Caco-2 (cell line): ENCODE measurements around the gene MARS1. TPM values are rescaled to one million over a fixed set of nuclear protein-coding genes. Genes with fewer than 3 reads are reported as not detected.
A peak's percentile ranks its signal among the peaks of the same experiment; 100 is the strongest.

Source experiments
- BruUV-seq: library from RNA; stranded (reverse); fragments of 400-500 nt; replicated peaks from 2 replicates; lab custom pipeline; 2021; lab: Mats Ljungman, UMichigan
- CTCF ChIA-PET: fragments of 300-600 bp; sonication (Branson Sonifier 250); formaldehyde crosslinking; loops from one replicate; lab custom pipeline; 2022; ENCODE audit warnings: antibody characterized with exemption; lab: Charles Lee
- POLR2A ChIA-PET: fragments of 300-600 bp; sonication (Branson Sonifier 250); formaldehyde crosslinking; loops from one replicate; lab custom pipeline; 2022; ENCODE audit warnings: antibody characterized with exemption; lab: Charles Lee
- DNase-seq, 2 experiments: peaks; one replicate each; pipeline versions ENCODE4 v3.0.0 to v3.0.0-alpha.2; 2020 to 2022
- H3K27me3 ChIP-seq: replicated peaks from 2 replicates; pipeline ENCODE4 v1.6.0; 2011; ENCODE audit warnings: low read length; ENCODE audit not compliant: control insufficient read depth, insufficient read depth
- H3K36me3 ChIP-seq: 2 replicates; pipeline ENCODE4 v1.5.1; 2011; ENCODE audit warnings: low read length; ENCODE audit not compliant: control insufficient read depth, insufficient read depth
- H3K4me1 ChIP-seq: fragments of 250-450 bp; sonication (Bioruptor Pico); 2 replicates; pipeline ENCODE4 v1.5.1; 2020; ENCODE audit warnings: mild to moderate bottlenecking
- H3K4me3 ChIP-seq: 2 replicates; pipeline ENCODE4 v1.5.1; 2011; ENCODE audit warnings: low read depth, mild to moderate bottlenecking, control low read depth, low read length
- H3K9me3 ChIP-seq: fragments of 250-450 bp; sonication (Bioruptor Pico); 2 replicates; pipeline ENCODE4 v1.5.1; 2020; ENCODE audit warnings: mild to moderate bottlenecking, moderate library complexity
- H3K27ac Mint-ChIP-seq: one replicate; pipeline ENCODE4 v1.8.0; 2022; ENCODE audit warnings: mixed read lengths; ENCODE audit not compliant: unreplicated experiment
- H3K27me3 Mint-ChIP-seq: one replicate; pipeline ENCODE4 v1.8.0; 2022; ENCODE audit warnings: mixed read lengths; ENCODE audit not compliant: insufficient read depth, unreplicated experiment
- H3K36me3 Mint-ChIP-seq: one replicate; pipeline ENCODE4 v1.8.0; 2022; ENCODE audit warnings: mild to moderate bottlenecking, mixed read lengths; ENCODE audit not compliant: insufficient read depth, unreplicated experiment
- H3K4me1 Mint-ChIP-seq: one replicate; pipeline ENCODE4 v1.8.0; 2022; ENCODE audit warnings: low read depth, mixed read lengths; ENCODE audit not compliant: unreplicated experiment
- H3K4me3 Mint-ChIP-seq: one replicate; pipeline ENCODE4 v1.8.0; 2022; ENCODE audit warnings: mild to moderate bottlenecking, moderate library complexity, mixed read lengths; ENCODE audit not compliant: unreplicated experiment
- H3K9me3 Mint-ChIP-seq: one replicate; pipeline ENCODE4 v1.8.0; 2022; ENCODE audit warnings: mixed read lengths; ENCODE audit not compliant: unreplicated experiment
- intact Hi-C: fragments of 100-400 bp; cut with micrococcal nuclease; formaldehyde crosslinking; loops from one replicate; pipeline ENCODE4 v1.10.0; 2022; ENCODE audit not compliant: unreplicated experiment
- total RNA-seq: library from RNA; stranded (reverse); gene quantifications from 2 replicates; pipeline ENCODE4 v1.2.3, GENCODE V29; 2022
- TF ChIP-seq, protein P1 (sequence below), 2 experiments: fragments of 200-600 bp in 1 of 2; IDR thresholded peaks; 1 replicate in 1 of 2; 2 replicates in 1 of 2; pipeline versions ENCODE4 v1.5.1 to v1.8.0; 2011 to 2022; ENCODE audit warnings: antibody characterized with exemption in 1 of 2, control low read depth in 1 of 2, inconsistent platforms in 1 of 2, low read depth in 1 of 2, low read length in 1 of 2, mild to moderate bottlenecking in 1 of 2, moderate library complexity in 1 of 2; ENCODE audit not compliant: insufficient read depth in 1 of 2, severe bottlenecking in 1 of 2, unreplicated experiment in 1 of 2

MARS1 gene
- total RNA-seq, 1 experiment from 2014 or later, result 583 TPM

DNA sequence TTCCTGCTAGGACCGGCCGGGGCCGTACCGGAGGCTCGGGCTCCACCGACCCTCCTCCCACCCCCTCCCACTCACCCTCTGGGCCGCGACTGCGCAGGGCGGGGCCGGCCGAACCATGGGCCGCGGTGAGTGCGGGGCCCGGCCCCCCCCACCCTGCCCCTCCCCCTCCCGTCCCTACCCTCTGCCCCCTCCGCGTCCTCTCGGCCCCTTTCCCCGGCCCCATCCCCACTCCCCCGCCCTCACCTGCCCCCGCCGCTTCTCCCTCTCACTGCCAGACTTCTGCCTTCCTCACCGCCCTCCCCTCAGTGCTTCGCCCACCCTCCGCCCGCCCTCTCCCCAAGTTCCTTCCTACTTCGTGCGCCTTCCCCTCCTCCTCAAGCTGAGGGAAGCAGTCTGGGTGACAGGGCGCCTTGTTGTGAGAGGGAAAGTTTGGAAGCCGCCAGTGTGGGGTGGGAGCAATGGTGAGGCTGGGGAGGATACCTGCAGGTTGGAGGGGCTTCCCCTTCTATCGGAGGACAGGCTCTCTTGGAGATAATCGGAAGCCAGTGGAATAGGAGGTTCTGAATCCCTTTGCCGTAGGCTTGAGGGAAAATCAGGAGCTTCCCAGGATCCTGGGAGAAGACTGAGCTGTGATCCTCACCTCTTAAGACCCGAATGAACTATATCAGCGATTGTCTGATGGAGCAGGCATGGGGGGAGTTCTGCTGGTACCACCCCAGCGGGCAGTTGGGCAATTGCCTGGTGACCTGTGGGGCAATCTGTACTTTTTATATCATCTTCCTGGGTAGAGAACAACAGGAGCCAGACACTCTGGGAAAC is 35.2 kb downstream of the MARS1 start:
- ChIA-PET CTCF (interaction anchor here (0.6 to 0.9 kb wide), 2 partner anchors 62 to 64 kb away, joined by 3 to 4 read pairs; partner anchors contain the start of gene GLI1), POLR2A (interaction anchor here (0.6 to 1.0 kb wide), 3 partner anchors 24 to 395 kb away, joined by 3 to 7 read pairs (median 3); partner anchors contain the start of genes DCTN2 and LRP1)
- TSS peak; percentile 25 for BruUV-seq
- Mint-ChIP-seq H3K36me3 (peaks cover 75% of the 10 kb centered on the region), H3K27me3 (no peaks in the 10 kb centered on the region), H3K4me1 (peaks cover 21% of the 10 kb centered on the region), H3K27ac (peak overlapping the region; percentile 88), H3K9me3 (no peaks in the 10 kb centered on the region), H3K4me3 (peak overlapping the region; percentile 86)
- Histone ChIP-seq H3K9me3 (no peaks in the 10 kb centered on the region), H3K36me3 (peaks cover 6% of the 10 kb centered on the region), H3K4me3 (peak overlapping the region; percentile 72), H3K4me1 (peaks cover 33% of the 10 kb centered on the region), H3K27me3 (no peaks in the 10 kb centered on the region)
- peak in 1 of 2 experiments; percentile 77 for DNase-seq
- intact Hi-C loops, result loop anchor here (2.0 to 5.0 kb wide), 3 partner anchors 24 to 204 kb away; partner anchors contain the start of gene DCTN2
- TF ChIP-seq, protein P1, sequence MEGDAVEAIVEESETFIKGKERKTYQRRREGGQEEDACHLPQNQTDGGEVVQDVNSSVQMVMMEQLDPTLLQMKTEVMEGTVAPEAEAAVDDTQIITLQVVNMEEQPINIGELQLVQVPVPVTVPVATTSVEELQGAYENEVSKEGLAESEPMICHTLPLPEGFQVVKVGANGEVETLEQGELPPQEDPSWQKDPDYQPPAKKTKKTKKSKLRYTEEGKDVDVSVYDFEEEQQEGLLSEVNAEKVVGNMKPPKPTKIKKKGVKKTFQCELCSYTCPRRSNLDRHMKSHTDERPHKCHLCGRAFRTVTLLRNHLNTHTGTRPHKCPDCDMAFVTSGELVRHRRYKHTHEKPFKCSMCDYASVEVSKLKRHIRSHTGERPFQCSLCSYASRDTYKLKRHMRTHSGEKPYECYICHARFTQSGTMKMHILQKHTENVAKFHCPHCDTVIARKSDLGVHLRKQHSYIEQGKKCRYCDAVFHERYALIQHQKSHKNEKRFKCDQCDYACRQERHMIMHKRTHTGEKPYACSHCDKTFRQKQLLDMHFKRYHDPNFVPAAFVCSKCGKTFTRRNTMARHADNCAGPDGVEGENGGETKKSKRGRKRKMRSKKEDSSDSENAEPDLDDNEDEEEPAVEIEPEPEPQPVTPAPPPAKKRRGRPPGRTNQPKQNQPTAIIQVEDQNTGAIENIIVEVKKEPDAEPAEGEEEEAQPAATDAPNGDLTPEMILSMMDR (IDR thresholded peaks at IDR 0.05; ENCODE audit: insufficient read depth in 1 of 2, low read depth in 1 of 2, low read length in 1 of 2, severe bottlenecking in 1 of 2, unreplicated experiment in 1 of 2), result no peak

DNA sequence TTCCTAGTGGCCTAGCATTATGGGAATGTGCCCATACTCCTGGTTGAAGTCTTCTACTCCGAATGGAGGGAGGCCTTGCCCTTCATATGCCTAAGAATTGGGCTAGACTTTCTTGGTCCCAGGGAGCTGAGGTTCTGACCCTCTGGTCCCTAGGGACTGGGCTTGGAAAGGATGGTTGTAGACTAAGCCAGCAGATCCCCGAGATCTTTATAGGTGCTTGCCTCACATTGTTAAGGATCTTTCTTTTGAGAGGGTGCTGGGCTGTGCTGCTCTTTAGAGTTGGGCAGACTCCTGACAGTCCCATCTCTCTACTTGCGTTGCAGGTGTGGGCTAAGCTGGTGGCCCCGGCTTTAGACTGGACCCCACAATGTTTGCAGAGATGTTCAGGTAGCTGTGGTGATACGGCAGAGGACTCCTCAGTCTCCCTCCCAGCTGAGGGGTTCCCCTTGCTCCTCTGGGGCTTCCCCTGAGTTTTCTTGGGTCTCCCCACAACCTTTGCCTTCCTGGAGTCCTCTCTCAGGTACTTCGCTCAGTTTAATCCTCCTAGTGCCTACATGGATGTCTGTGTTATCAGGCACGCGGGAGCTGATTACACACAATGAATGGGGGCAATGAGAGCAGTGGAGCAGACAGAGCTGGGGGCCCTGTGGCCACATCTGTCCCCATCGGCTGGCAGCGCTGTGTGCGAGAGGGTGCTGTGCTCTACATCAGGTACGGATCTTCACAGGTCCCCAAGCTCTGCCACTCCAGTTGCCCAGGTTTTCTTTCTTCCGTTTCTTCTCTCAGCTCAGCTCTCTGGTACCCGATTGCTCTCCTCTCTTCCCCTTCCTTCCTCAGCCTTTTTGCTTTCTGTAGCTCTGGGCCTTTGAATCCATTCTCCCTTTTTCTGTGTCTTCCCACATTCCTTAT is 36.1 kb downstream of the MARS1 start:
- peak overlapping the region; percentile 72 for H3K4me3 ChIP-seq
- Mint-ChIP-seq H3K36me3 (peaks cover 73% of the 10 kb centered on the region), H3K9me3 (no peaks in the 10 kb centered on the region), H3K27me3 (no peaks in the 10 kb centered on the region), H3K4me1 (peaks cover 13% of the 10 kb centered on the region), H3K27ac (peak overlapping the region; percentile 88), H3K4me3 (peak overlapping the region; percentile 86)
- H3K36me3 ChIP-seq, result peaks cover 6% of the 10 kb centered on the region
- intact Hi-C loops, result loop anchor here (2.0 to 5.0 kb wide), 3 partner anchors 23 to 203 kb away; partner anchors contain the start of gene DCTN2
- ChIA-PET CTCF (interaction anchor here (0.6 to 0.9 kb wide), 2 partner anchors 61 to 65 kb away, joined by 3 to 4 read pairs; partner anchors contain the start of gene GLI1), POLR2A (interaction anchor here (0.6 to 1.0 kb wide), 3 partner anchors 23 to 396 kb away, joined by 3 to 7 read pairs (median 3); partner anchors contain the start of genes DCTN2 and LRP1)
- no TSS peak for BruUV-seq
- no peak for DNase-seq
- TF ChIP-seq, protein P1 (IDR thresholded peaks at IDR 0.05; ENCODE audit: insufficient read depth in 1 of 2, low read depth in 1 of 2, low read length in 1 of 2, severe bottlenecking in 1 of 2, unreplicated experiment in 1 of 2), result no peak
- peaks cover 24% of the 10 kb centered on the region for H3K4me1 ChIP-seq
- H3K9me3 ChIP-seq, result no peaks in the 10 kb centered on the region
- H3K27me3 ChIP-seq, result no peaks in the 10 kb centered on the region
